CD4-positive, alpha-beta T cell treated with Interferon gamma for 1 hour (primary cell): ENCODE measurements around the gene DCUN1D2.
"Not testable (repeated sequence)": the region's sequence is repeated elsewhere in the genome, so short reads cannot be mapped to it uniquely, and the experiment has no call there.

Experiments used
- DNase-seq: peaks from one replicate; pipeline ENCODE4 v3.0.0-alpha.2; 2020

The DCUN1D2 gene

DNA sequence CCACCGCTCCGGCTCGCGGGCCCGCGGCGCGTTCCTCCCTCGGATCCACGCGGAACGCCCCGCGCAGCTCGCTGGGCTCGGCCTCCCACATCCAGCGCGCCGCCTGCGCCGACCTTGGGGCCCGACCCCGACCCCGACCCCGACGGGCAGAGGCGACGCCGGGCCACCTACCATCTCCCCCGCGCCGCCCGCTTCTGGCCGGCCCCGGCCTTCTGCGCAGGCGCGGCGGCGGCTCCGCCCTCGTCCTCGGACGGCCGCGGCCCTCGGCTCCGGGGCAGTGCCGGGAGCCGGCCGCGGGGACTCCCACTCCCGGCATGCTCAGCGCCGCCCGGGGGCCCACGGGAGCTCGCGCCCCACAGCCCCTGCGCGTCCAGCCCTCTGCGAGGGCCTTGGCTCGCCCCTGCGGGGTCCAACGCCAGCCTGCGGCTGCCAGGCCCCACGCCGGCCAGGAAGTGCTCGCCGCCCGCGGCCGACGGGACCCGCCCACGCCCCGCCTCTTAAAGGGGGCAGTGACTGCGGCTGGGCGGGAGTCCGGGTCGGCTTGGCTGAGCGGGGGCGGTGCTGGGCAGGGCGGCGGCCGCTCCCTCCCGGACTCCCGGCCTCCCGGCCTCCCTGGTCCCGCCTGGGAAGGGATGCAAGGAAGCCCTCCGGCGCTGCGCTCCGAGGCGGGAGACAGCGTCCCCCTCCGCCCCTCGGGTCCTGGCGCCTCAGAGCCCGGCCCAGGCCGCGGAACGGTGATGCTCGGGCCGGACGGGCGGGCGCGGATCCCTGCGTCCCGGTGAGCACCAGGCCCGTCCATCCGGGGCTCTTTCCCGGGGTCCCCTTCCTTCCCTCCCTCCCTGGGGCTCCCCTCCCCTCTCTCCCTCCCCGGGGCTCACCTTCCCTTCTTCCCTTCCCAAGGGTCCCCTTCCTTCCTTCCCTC, at the start of gene DCUN1D2:
DCUN1D2 (minus strand) TSS at position 216 of the 922 bp plus-strand sequence; CDS start at position 174, 42 bp downstream.
- peak; percentile 87 for DNase-seq

DNA sequence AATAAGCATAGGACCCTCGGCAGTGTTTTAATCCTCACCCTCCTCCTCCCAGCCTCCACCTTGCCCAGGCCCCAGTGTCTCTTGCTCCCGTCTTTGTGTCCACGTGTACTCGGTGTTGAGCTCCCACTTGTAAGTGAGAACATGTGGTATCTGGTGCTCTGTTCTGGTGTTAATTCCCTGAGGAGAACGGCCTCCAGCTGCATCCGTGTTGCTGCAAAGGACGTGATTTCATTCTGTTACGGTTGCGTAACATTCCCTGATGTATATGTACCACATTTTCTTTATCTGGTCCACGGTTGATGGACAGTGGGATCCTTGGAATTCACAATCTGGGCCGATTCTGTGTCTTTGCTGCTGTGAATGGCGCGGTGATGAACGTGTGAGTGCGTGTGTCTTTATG, 49.3 kb upstream of the DCUN1D2 start:
- no peak for DNase-seq

DNA sequence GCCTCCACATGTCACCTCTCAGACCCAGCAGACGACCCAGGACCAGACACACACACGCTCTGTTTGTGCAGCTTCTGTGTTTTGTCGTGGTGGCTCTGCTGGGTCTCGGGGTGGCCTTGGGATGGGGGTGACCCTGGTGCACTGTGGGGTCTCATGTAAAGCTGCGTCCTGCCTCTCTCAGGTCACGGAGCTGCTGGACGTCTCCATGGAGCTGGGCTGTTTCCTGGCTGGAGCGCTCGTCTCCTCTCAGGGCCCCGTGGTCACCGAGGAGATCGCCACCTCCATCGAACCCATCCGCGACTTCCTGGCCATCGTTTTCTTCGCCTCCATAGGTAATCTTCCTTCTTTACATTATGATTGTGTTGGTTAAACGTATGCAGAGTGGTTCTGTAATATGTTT, 48.7 kb upstream of the DCUN1D2 start:
- DNase-seq, result no peak

DNA sequence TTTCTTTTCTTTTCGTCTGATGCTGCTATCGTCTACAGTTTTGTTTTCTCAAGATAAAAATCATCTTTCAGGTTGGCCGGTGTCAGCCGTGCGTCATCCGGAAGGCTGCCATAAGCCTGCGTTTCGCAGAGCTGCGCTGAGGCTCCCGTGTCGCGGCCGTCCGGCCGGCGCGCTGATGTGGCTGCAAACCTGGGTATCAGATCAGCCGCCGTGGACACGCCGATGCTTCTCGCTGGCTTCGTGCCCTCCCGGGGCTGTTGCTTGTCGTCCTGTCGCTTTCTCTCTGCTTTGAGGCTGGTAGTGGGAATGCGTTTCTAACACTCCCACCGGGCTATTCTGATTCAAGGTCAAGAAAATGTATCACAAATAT, 48.2 kb upstream of the DCUN1D2 start:
- DNase-seq, result no peak

DNA sequence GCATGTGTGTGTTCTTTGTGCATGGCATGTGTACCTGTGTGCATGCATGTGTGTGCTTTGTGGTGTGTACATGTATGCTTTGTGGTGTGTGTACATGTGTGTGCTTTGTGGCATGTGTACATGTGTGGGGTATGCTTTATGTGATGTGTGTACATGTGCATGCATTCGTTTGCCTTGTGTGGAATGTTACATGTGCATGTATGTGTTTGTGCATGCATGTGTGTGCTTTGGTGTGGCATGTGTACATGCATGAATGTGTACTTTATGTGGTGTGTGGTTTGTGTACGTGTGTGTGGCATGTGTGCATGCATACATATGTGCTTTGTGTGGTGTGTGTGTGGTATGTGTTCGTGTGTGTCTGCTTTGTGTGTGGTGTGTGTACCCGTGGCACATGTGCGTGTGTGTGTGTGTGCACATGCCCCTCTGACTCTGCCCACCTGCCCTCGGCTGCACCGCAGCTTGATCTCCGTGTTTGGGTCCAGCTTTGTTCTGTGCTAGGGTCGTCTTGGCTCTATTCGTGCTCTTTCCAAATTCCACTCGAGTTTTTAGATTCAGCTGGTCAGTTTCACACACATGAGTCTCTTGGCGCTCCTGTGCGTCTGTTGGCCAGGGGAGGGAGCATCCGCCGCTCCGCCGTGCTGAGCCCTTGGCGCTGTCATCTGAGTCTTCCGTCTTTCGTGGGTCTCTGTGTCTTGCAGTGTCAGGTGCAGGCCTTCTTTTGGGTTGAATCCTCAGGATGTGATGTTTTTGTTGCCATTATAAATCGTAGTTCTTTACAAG, 47.6 kb upstream of the DCUN1D2 start:
- DNase-seq, result no peak

DNA sequence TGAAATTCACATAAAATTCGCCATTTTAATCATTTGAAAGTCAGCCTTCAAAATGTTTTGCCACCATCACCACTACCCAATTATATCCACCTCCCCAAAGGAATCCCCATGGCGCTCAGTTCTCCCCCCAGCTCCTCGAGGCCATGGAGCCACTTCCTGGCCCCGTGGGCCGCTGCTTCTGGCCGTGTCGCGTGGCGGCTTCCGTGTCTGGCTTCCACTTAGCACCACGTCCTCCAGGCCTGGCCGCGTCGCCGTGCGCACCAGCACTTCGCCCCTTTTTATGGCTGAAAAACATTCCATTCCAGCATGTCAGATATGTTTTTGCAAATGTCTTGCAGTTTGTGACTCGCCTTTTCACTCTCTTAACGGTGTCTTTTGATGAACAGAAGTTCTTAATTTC, 46.7 kb upstream of the DCUN1D2 start:
- DNase-seq, result no peak

DNA sequence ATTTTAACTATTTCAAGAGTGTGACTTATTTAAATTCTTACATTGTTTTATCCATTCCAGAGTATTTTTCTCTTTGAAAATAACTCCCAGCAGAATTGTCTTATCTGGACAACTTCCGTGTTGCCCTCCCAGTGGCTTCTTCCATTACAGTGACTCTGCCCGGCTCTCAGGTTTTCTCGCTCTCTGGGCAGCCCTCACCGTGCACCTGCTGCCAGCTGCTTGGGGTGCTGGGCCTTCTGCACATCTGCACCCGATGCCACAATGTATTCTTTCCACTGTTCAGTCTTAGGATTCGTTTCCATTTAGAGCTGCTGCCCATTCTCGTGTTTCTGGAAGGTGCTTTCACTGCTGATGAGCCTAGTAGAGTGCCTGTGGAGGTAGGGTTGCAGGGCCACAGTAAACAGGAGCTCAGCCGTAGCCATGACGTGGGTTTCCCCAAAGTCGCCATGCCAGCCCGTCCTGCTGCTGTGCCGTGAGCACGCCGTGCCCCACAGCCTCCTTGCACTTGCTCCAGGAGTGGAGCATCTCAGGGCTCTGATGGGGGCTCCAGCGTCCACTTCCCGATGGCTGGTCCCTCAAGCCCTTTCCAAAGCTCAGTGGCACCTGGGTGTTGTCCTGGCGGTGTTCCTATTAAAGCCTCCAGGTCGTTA, 46.1 kb upstream of the DCUN1D2 start:
- DNase-seq, result no peak

DNA sequence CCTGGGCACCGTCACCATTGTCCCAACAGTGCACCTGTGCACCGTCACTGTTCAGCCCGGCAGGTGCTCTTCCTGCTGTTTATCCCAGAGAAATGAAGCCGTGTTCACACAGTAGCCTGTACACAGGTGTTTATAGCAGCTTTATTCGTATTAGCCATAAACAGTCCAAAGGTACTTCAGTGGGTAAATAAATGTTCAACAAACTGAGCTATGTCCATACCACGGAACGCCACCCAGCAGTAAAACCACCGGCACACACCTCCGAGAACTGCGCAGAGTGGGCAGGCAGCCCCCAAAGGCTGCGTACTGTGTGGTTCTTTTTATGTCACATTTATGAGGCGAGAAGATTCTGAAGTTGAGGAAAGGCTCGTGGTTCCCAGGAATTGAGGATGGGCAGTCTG, 44.9 kb upstream of the DCUN1D2 start:
- DNase-seq, result no peak

DNA sequence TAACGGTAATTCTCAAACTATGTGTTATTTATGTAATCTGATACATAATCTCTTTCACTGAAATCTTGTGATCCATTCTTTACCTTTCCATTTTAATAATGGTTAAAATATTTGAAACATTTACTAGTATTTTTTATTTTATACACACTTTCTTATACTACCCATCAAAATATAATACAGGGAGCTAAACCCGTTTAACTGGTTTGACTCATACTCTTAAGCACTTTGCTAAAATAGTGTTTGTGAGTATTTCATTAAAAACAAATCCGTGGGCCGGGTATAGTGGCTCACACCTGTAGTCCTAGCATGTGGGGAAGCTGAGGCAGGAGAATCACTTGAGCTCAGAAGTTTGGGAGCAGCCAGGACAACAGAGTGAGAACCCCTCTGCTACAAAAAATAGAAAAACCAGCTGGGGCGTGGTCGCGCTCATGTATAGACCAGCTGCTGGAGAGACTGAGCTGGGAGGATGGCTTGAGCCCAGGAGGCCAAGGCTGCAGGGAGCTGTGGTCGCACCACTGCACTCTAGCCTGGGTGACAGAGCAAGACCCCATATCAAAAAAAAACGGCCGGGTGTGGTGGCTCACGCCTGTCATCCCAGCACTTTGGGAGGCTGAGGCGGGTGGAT, 43.8 kb upstream of the DCUN1D2 start:
- DNase-seq, result no peak

DNA sequence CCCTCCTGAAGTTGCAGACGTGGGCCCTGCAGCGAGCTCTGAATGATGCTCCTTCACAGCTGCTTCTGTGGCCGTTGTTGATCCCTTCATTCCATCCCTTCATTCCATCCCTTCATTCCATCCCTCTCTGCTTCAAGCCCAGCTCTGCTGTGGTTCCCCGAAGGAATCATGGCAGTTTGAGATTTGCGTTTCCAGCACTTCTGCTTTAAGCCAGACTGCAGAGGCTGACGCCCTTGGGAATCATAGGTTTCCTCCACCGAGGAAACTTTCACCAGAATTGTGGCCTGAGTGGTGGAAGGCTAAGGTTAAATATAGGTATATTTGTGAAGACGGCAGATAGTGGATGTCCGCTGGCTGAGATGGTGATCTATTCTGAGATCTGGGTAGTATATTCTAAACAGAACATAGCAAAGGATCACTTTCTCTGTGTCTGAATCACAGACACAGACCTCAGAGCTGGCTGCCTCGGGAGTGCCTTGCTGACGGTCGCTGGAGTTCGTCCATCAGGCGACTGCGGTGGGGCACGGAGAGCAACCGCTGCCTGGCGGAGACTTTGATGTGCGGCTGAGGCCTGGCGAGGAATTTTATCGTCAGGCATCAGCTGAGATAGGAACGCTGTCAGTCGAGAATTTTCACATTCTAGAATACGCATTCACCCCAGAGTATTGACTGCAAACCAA, 42.8 kb upstream of the DCUN1D2 start:
- no peak for DNase-seq

DNA sequence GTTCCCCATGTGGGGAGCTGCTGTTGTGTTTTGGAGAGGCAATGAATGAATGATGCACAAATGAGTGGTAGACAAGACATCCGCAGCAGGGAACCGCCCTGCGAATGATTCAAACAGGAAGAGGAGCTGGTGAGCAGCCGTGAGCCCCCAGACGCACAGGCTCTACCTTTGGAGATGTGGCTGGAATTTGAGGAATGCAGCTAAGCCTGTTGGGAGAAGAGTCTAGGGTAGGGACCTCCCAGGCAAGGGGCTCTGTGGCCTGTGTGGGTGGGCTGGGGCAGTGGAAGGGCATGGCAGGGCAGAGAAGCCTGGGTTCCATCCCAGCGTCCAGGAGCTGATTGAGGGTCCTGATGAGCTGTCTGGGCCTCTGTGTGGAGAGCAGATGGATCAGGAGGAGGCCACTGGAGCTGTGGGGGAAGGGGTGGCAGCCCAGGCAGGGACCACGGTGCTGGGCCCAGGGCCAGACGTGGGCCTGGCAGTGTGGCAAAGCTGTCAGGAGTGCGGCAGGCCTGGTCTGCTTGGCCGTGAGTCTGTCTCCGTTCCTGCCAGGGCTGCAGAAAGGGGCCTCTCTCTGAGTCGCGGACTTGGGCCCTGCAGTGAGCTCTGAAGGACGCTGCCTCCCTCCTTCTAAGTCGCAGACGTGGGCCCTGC, 41.8 kb upstream of the DCUN1D2 start:
- no peak for DNase-seq

DNA sequence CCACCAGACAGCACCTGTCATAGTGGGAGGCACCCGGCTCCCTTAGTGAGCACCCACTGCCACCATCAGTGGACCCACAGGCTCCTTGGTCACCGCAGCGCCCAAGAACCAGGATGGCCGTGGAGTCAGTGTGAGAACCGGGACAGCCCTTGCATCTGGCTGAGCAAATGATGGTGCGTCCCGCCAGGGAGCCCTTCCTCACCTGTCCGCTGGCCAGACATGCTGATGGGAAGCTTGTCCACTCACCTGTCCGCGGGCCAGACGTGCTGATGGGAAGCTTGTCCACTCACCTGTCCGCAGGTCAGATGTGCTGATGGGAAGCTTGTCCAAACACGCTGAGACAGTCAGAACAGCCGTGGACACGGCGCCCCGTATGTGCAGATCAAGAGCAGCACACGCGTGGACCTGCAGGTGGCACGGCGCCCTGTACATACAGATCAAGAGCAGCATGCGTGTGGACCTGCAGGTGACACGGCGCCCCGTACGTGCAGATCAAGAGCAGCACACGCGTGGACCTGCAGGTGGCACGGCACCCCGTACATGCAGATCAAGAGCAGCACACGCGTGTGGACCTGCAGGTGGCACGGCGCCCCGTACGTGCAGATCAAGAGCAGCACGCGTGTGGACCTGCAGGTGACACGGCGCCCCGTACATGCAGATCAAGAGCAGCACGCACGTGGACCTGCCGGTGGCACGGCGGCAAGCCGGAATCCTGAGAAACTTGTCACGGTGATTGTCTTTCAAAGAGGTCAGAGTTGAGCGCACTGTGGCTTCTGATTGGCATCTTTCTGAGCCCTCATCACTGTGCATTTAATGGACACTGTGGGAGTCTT, 40.7 kb upstream of the DCUN1D2 start:
- DNase-seq, result no peak

DNA sequence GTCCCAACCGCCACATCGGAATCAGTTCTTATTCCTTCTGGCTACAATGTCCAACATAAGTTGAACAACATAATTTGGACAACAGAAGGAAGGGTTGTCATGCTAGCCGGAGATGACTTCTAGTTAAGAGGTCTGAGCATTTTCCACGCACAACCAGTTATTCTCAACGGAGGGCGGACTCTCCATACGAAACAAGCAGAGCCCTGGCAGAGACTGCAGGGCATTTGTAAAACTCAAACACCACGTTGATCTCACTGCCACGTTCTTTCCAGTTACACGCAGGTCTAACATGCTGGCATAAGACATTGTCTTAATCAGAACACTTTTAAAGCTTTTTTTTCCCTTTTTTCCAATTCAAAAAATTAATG, 38.3 kb upstream of the DCUN1D2 start:
- DNase-seq, result no peak

DNA sequence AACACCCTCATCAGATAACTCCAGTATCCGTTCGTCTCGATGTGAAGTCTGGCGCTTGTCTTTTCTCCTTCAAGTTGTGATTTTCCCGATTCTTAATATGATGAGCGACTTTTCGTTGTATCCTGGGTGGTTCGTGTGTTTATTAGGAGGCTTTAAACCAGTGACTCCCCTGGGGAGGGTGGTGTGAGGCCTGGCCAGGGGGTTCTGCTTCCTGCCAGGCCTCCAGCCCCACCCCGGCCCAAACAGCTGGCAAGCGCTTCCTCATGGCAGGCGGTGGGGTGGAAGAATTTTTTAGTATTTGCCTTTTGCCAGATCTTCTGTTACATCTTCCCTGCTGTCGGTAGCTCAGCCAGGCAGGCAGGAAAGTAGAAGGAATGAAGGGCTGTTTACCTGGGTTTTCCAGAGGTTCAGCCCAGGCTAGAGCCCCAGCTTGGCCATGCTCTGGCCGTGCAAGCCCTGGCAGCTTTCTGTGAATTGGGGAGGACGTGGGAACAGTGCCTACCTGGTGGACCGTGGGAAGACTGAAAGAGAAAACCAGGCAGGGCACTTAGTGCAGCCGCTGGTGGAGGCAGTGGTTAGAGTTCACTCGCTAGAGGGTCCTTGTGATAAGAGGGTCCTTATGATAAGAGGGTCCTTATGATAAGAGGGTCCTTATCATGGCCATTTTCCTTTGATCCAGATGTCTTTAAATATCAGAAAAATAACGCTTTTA, 37.7 kb upstream of the DCUN1D2 start:
- DNase-seq, result no peak

DNA sequence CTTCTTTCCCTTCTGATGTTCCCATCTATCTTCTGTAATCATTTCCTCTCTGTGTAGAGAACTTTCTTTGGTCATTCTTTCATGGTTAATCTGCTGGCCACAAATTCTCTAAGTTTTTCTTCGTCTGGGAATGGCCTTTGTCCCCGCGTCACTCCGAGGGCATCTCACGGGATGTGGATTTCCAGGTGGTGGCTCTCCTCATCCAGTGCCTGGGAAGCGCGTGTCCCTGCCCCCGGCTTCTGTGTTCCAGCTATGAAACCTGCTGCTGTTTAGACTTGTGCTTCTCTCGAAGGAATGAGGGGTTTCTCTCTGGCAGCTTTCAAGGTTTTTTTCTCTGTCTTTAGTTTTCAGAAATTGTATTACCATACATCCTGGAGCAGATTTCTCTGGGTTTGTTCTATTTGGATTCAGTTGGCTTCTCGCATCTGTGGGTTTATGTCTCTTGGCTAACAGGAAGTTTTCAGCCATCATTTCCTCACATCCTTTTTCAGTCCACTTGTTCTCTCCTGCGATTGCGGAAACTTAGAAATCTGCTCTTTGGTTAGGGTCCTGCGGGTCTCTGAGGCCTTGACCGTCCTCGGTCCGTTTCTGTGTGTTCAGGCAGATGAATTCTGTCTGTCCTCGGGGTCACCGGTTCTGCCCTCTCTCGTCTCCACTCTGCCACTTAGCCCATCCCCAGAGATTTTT, 36.9 kb upstream of the DCUN1D2 start:
- DNase-seq, result no peak

DNA sequence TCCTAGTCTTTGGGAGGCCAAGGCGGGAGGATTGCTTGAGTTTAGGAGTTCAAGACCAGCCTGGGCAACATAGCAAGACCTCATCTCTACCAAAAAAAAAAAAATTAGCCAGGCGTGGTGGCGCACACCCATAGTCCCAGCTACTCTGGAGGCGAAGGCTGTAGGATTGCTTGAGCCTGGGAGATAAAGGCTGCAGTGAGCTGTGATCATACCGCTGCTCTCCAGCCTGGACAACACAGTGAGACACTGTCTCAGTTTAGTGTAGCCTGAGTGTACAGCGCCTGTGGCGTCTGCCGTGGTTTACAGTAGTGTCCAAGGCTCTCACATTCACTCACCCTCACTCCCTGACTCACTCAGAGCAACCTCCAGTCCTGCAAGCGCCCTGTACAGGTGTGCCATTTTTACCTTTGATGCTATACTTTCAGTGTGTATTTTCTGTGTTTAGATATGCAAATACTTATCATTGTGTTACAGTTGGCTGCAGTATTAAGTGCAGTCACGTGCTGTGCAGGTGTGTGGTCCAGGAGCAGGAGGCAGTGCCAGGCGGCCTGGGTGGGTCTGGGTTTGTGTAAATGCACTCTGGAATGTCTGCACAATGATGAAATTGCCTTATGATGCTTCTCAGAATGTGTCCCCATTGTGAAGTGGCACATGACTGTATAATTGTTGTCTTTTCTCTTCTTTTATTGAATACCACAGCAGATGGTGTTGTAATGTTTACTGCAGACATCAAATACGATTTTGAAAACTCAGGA, 36.1 kb upstream of the DCUN1D2 start:
- no peak for DNase-seq

DNA sequence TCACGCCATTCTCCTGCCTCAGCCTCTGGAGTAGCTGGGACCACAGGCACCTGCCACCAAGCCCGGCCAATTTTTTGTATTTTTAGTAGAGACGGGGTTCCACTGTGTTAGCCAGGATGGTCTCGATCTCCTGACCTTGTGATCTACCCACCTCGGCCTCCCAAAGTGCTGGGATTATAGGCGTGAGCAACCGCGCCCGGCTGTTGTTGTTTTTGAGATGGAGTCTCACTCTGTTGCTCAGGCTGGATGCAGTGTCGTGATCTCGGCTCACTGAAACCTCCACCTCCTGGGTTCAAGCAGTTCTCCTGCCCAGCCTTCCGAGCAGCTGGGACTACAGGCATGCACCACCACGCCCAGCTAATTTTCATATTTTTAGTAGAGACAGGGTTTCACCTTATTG, 31.9 kb upstream of the DCUN1D2 start:
- not testable (repeated sequence) for DNase-seq

DNA sequence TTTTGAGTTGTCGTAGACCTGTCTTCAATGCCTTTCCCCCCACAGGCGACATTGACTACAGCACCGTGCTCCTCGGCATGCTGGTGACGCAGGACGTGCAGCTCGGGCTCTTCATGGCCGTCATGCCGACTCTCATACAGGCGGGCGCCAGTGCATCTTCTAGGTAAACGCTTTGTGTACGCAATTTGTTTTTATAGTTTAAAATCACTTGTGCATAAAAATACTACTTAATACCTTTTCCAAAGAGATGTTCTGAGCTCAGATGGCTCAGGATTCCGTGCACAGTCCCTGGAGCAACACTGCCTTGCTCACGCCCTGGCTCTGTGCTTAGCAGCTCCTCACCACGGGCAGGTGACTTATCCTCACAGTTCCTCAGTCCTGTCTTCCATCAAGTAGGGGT, 30.1 kb upstream of the DCUN1D2 start:
- no peak for DNase-seq

DNA sequence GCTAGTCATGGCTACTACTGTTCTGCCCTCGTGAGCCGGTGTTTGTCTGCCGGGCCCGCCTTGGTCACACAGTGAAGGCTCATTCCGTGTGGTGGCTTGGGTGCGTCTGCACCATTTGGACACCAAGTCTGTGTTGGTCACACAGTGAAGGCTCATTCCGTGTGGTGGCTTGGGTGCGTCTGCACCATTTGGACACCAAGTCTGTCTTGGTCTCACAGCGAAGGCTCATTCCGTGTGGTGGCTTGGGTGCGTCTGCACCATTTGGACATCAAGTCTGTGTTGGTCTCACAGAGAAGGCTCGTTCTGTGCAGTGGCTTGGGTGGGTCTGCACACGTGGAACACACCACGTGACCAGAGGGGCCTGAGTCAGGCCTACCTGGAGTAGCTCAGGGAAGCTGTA, 29.0 kb upstream of the DCUN1D2 start:
- DNase-seq, result no peak
